ENCODE measurements around the gene SUSD3.

The SUSD3 gene

GRCh38 chr9:93058355-93059010 is at the start of gene SUSD3:
Gene SUSD3 (plus strand): TSS chr9:93058701. CDS start chr9:93058743, 42 bp downstream.
- H3K4me3 ChIP-seq (ENCODE audit: low read depth, low read length) = peak within 1 kb of the TSS; percentile 68
- no peak for DNase-seq (ENCODE audit: low read depth)
- TF ChIP-seq CTCF (IDR thresholded peaks at IDR 0.05; ENCODE audit: low read depth, low read length, missing control alignments) = no peak

GRCh38 chr9:93009337-93010015 is 49.0 kb upstream of the SUSD3 start:
- no peak for DNase-seq (ENCODE audit: low read depth)

GRCh38 chr9:93010056-93010455 is 48.4 kb upstream of the SUSD3 start:
- TF ChIP-seq CTCF (IDR thresholded peaks at IDR 0.05; ENCODE audit: low read depth, low read length, missing control alignments) = no peak
- no peak for DNase-seq (ENCODE audit: low read depth)
- H3K4me3 ChIP-seq (ENCODE audit: low read depth, low read length) = no peak overlapping the region

More at GRCh38 chr9:93009337-93010015, 49.0 kb upstream of the SUSD3 start:
- H3K4me3 ChIP-seq (ENCODE audit: low read depth, low read length) = no peak overlapping the region
- TF ChIP-seq CTCF (IDR thresholded peaks at IDR 0.05; ENCODE audit: low read depth, low read length, missing control alignments) = no peak

- no peak for TF ChIP-seq CTCF (IDR thresholded peaks at IDR 0.05; ENCODE audit: low read depth, low read length, missing control alignments)
- DNase-seq (ENCODE audit: low read depth) = no peak
- H3K4me3 ChIP-seq (ENCODE audit: low read depth, low read length) = no peak overlapping the region
Observed at GRCh38 chr9:93010704-93011103, 47.8 kb upstream of the SUSD3 start.

- no peak overlapping the region for H3K4me3 ChIP-seq (ENCODE audit: low read depth, low read length)
- DNase-seq (ENCODE audit: low read depth) = no peak
- TF ChIP-seq CTCF (IDR thresholded peaks at IDR 0.05; ENCODE audit: low read depth, low read length, missing control alignments) = no peak
Observed at GRCh38 chr9:93011114-93011513, 47.4 kb upstream of the SUSD3 start.

GRCh38 chr9:93012963-93013855 is 45.3 kb upstream of the SUSD3 start:
- TF ChIP-seq CTCF (IDR thresholded peaks at IDR 0.05; ENCODE audit: low read depth, low read length, missing control alignments) = no peak
- H3K4me3 ChIP-seq (ENCODE audit: low read depth, low read length) = no peak overlapping the region
- DNase-seq (ENCODE audit: low read depth) = no peak
